Caco-2 (cell line): ENCODE data around the gene MRPS6. TPM values are rescaled to one million over a fixed set of nuclear protein-coding genes. Genes with fewer than 3 reads are reported as not detected.

Experiments
- BruUV-seq: library from RNA; stranded (reverse); fragments of 400-500 nt; replicated peaks from 2 replicates; lab custom pipeline; 2021; lab: Mats Ljungman, UMichigan
- CTCF ChIA-PET: fragments of 300-600 bp; sonication (Branson Sonifier 250); formaldehyde crosslinking; loops from one replicate; lab custom pipeline; 2022; ENCODE audit warnings: antibody characterized with exemption; lab: Charles Lee
- POLR2A ChIA-PET: fragments of 300-600 bp; sonication (Branson Sonifier 250); formaldehyde crosslinking; loops from one replicate; lab custom pipeline; 2022; ENCODE audit warnings: antibody characterized with exemption; lab: Charles Lee
- DNase-seq, 2 experiments: peaks; one replicate each; pipeline versions ENCODE4 v3.0.0 to v3.0.0-alpha.2; 2020 to 2022
- H3K27me3 ChIP-seq: replicated peaks from 2 replicates; pipeline ENCODE4 v1.6.0; 2011; ENCODE audit warnings: low read length; ENCODE audit not compliant: control insufficient read depth, insufficient read depth
- H3K36me3 ChIP-seq: 2 replicates; pipeline ENCODE4 v1.5.1; 2011; ENCODE audit warnings: low read length; ENCODE audit not compliant: control insufficient read depth, insufficient read depth
- H3K4me1 ChIP-seq: fragments of 250-450 bp; sonication (Bioruptor Pico); 2 replicates; pipeline ENCODE4 v1.5.1; 2020; ENCODE audit warnings: mild to moderate bottlenecking
- H3K4me3 ChIP-seq: 2 replicates; pipeline ENCODE4 v1.5.1; 2011; ENCODE audit warnings: low read depth, mild to moderate bottlenecking, control low read depth, low read length
- H3K9me3 ChIP-seq: fragments of 250-450 bp; sonication (Bioruptor Pico); 2 replicates; pipeline ENCODE4 v1.5.1; 2020; ENCODE audit warnings: mild to moderate bottlenecking, moderate library complexity
- H3K27ac Mint-ChIP-seq: one replicate; pipeline ENCODE4 v1.8.0; 2022; ENCODE audit warnings: mixed read lengths; ENCODE audit not compliant: unreplicated experiment
- H3K27me3 Mint-ChIP-seq: one replicate; pipeline ENCODE4 v1.8.0; 2022; ENCODE audit warnings: mixed read lengths; ENCODE audit not compliant: insufficient read depth, unreplicated experiment
- H3K36me3 Mint-ChIP-seq: one replicate; pipeline ENCODE4 v1.8.0; 2022; ENCODE audit warnings: mild to moderate bottlenecking, mixed read lengths; ENCODE audit not compliant: insufficient read depth, unreplicated experiment
- H3K4me1 Mint-ChIP-seq: one replicate; pipeline ENCODE4 v1.8.0; 2022; ENCODE audit warnings: low read depth, mixed read lengths; ENCODE audit not compliant: unreplicated experiment
- H3K4me3 Mint-ChIP-seq: one replicate; pipeline ENCODE4 v1.8.0; 2022; ENCODE audit warnings: mild to moderate bottlenecking, moderate library complexity, mixed read lengths; ENCODE audit not compliant: unreplicated experiment
- H3K9me3 Mint-ChIP-seq: one replicate; pipeline ENCODE4 v1.8.0; 2022; ENCODE audit warnings: mixed read lengths; ENCODE audit not compliant: unreplicated experiment
- CTCF ChIP-seq, 2 experiments: fragments of 200-600 bp in 1 of 2; IDR thresholded peaks; 1 replicate in 1 of 2; 2 replicates in 1 of 2; pipeline versions ENCODE4 v1.5.1 to v1.8.0; 2011 to 2022; ENCODE audit warnings: antibody characterized with exemption in 1 of 2, control low read depth in 1 of 2, inconsistent platforms in 1 of 2, low read depth in 1 of 2, low read length in 1 of 2, mild to moderate bottlenecking in 1 of 2, moderate library complexity in 1 of 2; ENCODE audit not compliant: insufficient read depth in 1 of 2, severe bottlenecking in 1 of 2, unreplicated experiment in 1 of 2
- intact Hi-C: fragments of 100-400 bp; cut with micrococcal nuclease; formaldehyde crosslinking; loops from one replicate; pipeline ENCODE4 v1.10.0; 2022; ENCODE audit not compliant: unreplicated experiment
- total RNA-seq: library from RNA; stranded (reverse); gene quantifications from 2 replicates; pipeline ENCODE4 v1.2.3, GENCODE V29; 2022

Gene MRPS6
- total RNA-seq, 1 experiment from 2014 or later: 104 TPM

- TF ChIP-seq CTCF (IDR thresholded peaks at IDR 0.05; ENCODE audit: insufficient read depth in 1 of 2, low read depth in 1 of 2, low read length in 1 of 2, severe bottlenecking in 1 of 2, unreplicated experiment in 1 of 2): no peak
- H3K27me3 Mint-ChIP-seq: no peaks in the 10 kb centered on the region
- H3K9me3 Mint-ChIP-seq: peaks cover 47% of the 10 kb centered on the region
- ChIA-PET POLR2A (no interaction called here), CTCF (no interaction called here)
- H3K4me1 Mint-ChIP-seq: no peaks in the 10 kb centered on the region
- Histone ChIP-seq H3K27me3 (no peaks in the 10 kb centered on the region), H3K36me3 (no peaks in the 10 kb centered on the region), H3K4me1 (no peaks in the 10 kb centered on the region), H3K9me3 (peaks cover 12% of the 10 kb centered on the region; the same call in 1 of the 2 replicates), H3K4me3 (no peak overlapping the region)
- no peak overlapping the region for H3K4me3 Mint-ChIP-seq
- no TSS peak for BruUV-seq
- no peaks in the 10 kb centered on the region for H3K36me3 Mint-ChIP-seq
- DNase-seq: no peak
- no peak overlapping the region for H3K27ac Mint-ChIP-seq
- intact Hi-C loops: no loop called here
Observed at GRCh38 chr21:34174470-34174869, 101.1 kb downstream of the MRPS6 start.

- Mint-ChIP-seq H3K27me3 (no peaks in the 10 kb centered on the region), H3K4me3 (no peak overlapping the region), H3K27ac (no peak overlapping the region), H3K9me3 (peaks cover 44% of the 10 kb centered on the region), H3K4me1 (no peaks in the 10 kb centered on the region), H3K36me3 (no peaks in the 10 kb centered on the region)
- no TSS peak for BruUV-seq
- ChIA-PET CTCF (no interaction called here), POLR2A (no interaction called here)
- no peaks in the 10 kb centered on the region for H3K4me1 ChIP-seq
- intact Hi-C loops: no loop called here
- H3K9me3 ChIP-seq: peaks cover 6% of the 10 kb centered on the region; the same call in 1 of the 2 replicates
- no peak for DNase-seq
- TF ChIP-seq CTCF (IDR thresholded peaks at IDR 0.05; ENCODE audit: insufficient read depth in 1 of 2, low read depth in 1 of 2, low read length in 1 of 2, severe bottlenecking in 1 of 2, unreplicated experiment in 1 of 2): no peak
- no peaks in the 10 kb centered on the region for H3K36me3 ChIP-seq
- H3K27me3 ChIP-seq: no peaks in the 10 kb centered on the region
- H3K4me3 ChIP-seq: no peak overlapping the region
Observed at GRCh38 chr21:34176448-34176847, 103.1 kb downstream of the MRPS6 start.

- Histone ChIP-seq H3K4me3 (no peak overlapping the region), H3K27me3 (no peaks in the 10 kb centered on the region), H3K4me1 (no peaks in the 10 kb centered on the region), H3K36me3 (no peaks in the 10 kb centered on the region), H3K9me3 (peaks cover 6% of the 10 kb centered on the region; the same call in 1 of the 2 replicates)
- TF ChIP-seq CTCF (IDR thresholded peaks at IDR 0.05; ENCODE audit: insufficient read depth in 1 of 2, low read depth in 1 of 2, low read length in 1 of 2, severe bottlenecking in 1 of 2, unreplicated experiment in 1 of 2): no peak
- CTCF ChIA-PET: interaction anchor here (0.7 kb wide), 1 partner anchor 481 kb away, joined by 3 read pairs; no protein-coding TSS in a partner anchor
- no peaks in the 10 kb centered on the region for H3K4me1 Mint-ChIP-seq
- H3K36me3 Mint-ChIP-seq: no peaks in the 10 kb centered on the region
- DNase-seq: no peak
- no TSS peak for BruUV-seq
- H3K27ac Mint-ChIP-seq: no peak overlapping the region
- H3K27me3 Mint-ChIP-seq: no peaks in the 10 kb centered on the region
- no peak overlapping the region for H3K4me3 Mint-ChIP-seq
- intact Hi-C loops: no loop called here
- POLR2A ChIA-PET: no interaction called here
- peaks cover 28% of the 10 kb centered on the region for H3K9me3 Mint-ChIP-seq
Observed at GRCh38 chr21:34177919-34178567, 104.7 kb downstream of the MRPS6 start.
